ENCODE measurements around the gene OMP.

OMP gene

DNA sequence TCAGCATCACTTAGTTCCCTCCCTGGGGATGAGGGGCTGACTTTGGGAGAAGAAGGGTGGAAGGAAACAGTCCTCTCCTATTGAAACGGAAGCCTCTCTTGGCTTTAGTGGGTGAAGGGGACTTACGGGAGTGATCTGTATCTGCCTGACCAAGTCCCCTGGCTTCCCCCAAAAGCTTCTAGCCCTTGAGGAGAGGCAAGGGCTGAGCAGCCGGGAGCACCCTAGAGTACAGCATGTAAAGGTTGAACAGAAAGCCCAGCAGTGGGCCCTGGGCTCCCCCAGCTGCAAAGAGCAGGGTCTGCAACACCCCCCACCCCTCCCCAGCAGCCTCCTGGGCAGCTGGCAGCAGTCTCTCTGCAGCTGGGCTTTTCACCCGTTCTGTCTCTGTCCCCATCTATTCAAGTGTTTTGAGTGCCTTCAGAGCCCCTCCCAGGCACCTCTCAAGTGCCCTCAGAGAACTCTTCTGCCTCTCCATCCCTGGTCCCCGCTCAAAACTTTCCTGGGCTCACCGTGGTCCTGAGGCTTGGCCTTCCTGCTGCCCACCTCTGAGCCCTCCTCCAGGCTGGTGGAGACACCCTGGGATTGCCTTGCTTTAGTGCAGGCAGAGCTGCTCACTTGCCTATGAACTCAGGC, 33.2 kb upstream of the OMP start:
- no peak for DNase-seq

DNA sequence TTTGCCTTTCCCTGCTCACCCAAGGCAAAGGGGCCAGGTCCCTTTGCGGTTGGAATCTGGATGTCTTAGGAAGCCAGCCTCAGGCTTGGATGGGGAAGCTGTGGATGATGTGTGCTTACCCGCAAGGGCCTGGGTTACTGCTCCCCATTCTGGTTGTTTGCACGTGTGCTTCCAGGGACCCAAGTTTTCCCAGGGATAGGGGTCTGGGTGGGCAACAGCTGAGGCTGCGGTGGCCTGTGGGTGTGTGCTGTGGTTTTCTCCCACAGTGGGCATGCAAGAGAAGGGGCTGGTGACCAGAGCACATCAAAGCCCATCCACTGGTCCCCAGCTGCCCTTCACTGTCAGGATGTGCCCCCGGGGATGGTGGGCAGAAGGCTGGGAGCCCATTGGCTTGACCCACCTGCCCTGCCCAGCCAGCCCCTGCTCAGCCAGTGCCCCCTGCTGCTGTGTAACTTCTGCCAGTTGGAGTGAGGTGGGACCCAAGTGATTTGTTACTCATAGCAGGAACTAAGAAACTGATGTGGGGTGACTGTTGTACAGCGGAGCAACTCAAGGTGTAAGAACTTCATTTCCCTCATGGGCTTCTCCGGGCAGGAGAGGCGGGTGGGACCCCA, 32.6 kb upstream of the OMP start:
- DNase-seq = no peak

DNA sequence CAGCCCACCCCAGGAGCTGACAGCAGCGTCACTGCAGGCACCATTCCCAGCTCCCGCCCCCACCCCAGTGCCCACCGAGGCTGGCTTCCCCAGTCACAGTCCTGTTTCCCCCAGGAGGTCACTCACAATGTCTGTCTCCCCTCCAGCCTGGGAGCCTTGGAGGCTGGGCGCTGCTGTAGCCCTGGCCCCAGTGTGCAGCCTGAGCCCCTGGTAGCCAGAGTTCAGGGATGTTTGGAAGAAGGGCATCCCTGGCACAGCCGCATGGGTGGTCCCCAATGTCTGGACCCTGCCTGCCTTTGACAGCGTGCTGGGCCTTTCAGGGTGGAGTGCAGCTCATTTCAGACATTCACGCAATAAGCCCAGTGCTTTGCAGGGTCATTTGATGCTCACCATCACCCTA, 31.6 kb upstream of the OMP start:
- no peak for DNase-seq

DNA sequence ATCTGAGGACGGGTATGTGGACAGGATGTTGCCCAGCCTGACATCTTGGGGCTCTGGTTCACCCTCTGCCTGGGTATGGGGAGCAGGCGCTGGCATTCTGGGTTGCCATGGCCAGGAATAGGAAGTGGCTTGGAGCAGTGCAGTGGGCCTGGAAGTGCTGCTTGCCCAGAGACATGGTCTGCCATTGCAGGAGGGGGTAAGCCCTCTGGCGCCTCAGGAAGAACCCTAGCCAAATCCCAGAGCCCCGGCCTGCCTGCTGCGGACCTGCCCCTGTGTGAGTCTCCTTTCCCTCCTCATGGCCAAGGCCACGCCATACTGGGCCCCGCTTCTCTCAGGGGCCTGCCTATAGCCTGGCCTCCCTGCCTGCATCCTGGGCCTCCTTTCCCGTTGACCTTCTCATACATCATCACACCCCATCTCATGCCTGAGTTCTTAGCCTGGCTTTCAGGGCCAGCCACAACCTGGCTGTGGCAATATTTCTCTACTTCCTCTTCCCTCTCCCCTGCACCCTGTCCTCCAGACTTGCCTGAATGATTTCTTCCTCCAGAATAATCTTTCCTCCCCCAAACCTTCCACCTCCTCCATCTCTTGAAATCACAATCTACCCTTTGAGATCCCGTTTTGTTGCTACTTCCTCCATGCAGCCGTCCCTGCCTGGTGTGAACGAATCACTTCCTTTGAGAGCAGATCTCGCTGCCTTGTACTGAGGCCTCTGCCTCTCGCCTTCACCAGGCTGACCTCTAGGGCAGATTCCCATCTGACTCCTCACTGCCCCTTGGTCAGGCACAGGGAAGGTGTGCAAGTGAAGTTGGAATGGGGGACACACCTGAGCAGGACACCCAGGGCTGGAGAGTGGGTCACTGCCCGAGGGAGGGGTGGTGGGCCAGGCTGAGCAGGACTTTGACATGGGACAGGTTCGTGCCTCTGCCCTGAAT, 30.7 kb upstream of the OMP start:
- no peak for DNase-seq

DNA sequence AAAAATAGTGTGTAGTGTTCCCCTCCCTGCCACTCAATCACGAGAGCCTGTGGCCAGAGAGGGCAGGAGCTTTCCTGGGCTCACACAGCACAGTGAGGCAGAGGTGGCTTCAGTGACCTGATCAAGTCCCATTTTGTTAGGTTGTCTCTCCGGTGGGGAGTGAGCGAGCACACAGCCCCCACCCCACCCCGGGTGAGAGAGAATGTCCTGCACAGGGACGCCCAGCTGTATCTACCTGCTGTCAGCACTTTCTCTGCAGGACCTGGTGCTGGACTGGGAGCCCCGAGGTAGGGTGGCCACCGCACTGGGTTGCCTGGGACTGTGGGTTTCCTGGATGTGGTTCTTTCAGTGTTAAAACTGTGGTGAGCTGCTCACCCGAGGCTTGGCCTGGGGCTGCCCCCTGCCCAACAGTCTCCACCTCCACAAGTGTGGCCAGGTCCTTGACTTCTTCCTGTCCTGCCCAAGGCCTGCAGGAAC, 29.8 kb upstream of the OMP start:
- DNase-seq = no peak

DNA sequence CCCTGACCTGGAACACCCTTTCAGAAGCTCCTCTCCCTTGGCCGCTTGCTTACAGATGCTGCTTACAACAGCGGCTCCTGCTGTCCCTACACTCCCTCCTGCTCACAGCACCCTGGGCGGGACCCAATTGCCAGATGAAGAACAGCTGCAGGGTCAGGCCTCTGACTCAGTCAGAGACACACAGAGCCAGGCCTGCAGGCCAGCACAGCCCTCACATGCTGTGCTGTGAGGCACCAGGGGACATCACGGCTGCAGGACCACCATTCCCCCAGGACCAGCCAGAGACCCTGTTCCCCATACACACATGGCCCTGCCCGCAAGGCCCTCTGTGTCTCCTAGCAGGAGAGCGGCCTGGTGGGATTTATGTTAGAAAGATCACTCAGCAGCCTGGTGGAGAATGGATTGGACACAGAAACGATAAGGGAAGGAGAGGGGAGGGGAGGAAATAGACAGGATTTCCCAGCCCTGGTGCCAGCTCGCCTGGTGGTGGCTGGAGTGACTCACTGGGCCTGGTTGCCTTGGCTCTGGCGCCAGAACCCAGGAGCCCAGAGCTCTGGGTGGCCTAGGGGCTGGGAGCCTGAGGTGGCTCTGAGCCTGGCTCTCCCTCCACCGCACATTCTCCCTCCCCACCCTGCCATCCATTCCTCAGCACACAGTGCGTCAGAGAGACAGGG, 29.2 kb upstream of the OMP start:
- DNase-seq = no peak

DNA sequence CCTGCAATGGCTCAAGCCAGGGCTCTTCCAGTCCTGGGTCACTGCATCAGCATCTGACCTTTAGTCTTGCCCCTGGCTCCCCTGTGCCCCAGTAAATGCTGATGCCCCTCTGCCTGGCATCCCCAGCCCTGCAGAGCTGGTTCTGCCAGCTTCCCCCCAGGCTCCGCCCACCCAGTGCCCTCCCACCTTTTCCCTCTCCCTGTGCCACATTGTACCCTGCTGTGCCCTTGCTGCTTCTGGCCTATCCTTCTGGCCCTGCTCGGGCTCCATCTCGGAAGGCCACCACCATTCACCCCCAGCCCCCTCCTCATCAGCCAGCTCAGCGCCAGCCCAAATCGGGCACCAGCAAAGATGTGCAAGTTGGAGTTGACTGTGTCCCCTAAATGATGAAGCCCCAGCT, 28.4 kb upstream of the OMP start:
- no peak for DNase-seq

DNA sequence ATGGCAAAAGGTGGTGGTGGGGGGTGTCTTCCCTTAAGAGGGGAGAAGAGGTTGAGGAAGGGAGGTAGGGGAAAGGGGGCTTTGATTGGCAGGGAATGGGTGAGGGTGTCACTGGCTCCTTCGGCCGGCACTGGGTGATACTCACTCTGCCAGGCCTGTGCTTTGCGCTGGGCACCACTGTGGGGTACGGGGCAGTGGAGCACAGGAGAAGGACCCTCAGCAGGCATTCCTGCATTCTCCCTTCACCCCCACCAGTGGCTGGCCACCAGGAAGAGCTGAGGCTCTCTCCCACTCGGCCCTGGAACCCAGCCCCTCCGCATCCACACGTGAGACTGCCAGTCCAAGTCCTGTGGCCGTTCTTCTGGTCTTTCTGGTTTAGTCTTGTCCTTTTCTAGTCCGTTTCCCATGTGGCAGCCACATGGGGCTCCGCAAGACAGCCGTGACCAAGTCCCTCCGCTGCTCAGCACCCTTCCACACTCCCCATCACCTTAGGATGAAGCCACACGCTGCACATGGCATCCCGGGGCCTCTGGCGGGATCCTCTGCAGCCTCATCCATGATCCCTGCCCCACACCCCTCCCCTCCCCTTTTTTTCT, 27.9 kb upstream of the OMP start:
- DNase-seq = no peak

DNA sequence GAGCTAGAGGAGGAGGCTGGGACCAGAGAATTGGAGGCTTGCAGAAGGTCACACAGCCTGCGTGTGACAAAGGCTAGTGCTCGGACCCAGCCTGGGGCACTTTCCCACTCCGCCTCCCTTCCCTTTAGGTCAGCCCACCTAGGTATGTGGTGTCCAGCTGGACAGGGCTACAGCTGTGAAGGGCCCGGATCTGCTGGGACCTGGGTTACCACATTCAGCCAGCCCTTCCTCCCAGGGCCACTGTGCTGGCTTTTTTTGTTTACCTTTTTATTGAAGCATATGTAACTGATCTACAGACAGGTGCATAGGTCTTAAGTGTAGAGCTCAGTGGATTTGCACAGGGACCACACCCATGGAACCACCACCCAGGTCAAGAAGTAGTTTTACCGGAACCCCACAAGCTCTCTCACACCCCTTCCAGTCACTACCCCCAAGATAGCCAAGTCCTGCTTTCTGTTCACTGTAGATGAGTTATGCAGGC, 27.2 kb upstream of the OMP start:
- DNase-seq = no peak

DNA sequence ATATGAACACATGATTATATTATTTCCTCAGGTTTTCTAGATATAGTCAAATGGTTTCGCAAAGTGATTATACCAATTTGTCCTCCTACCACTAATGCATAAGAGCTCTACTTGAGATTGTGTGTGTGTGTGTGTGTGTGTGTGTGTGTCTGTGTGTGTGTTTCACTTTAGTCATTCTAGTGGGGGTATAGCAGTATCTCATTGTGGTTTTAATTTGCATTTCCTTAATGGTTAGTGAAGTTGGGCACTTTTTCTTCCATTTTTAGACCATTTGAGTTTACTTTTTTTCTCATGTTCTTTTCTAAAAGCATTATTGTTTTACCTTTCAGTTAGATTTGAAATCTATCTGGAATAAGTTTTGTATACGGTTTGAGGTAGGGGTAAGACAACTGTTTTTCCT, 23.0 kb upstream of the OMP start:
- no peak for DNase-seq

DNA sequence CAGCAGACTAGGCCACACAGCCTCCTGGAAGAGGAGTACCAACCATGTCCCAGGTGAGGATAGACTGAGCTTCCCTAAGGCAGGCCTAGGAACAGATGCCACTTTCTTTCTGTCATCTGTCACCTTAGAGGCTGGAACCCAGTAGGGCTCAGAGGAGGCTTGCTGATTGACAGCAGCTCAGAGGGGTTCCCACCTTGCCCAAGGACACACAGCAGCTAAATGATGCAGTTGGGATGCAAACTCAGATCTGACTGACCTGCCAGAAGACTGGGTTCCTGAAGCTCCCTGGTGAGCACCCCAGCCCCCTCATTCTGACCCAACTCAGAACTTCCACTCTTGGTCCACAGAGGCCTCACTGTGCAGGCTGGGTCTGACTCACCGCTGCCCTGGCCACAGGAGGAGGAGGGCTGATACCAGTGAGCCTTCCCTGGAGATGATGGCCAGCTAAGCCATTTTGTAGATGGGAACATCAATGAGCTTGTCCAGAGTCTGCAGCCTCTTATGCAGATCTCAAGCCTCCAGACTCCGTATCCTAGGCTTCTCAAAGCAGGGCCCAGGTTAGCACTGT, 21.9 kb upstream of the OMP start:
- DNase-seq = no peak

DNA sequence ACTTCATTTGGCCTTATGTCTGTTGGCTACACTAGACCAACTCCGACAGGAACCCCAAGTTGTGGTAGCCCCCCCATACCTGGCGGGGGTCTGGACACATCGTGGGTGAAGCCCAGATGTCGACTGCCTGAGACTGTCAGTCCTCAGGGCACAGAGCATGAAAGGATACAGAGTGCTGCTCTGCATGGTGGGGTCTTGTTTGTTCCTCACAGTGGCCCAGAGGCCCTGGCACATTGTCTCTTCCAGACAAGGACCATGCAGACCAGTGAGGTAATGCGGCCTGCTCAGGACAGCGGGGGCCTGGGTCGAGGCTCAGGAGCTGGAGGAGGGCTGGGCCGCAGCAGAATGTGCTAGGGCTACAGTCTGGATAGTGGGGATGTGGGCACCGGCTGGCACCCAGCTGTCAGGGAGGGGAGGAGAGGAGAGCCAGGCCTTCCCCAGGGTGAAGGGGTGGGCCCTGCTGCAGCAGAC, 21.2 kb upstream of the OMP start:
- DNase-seq = no peak

DNA sequence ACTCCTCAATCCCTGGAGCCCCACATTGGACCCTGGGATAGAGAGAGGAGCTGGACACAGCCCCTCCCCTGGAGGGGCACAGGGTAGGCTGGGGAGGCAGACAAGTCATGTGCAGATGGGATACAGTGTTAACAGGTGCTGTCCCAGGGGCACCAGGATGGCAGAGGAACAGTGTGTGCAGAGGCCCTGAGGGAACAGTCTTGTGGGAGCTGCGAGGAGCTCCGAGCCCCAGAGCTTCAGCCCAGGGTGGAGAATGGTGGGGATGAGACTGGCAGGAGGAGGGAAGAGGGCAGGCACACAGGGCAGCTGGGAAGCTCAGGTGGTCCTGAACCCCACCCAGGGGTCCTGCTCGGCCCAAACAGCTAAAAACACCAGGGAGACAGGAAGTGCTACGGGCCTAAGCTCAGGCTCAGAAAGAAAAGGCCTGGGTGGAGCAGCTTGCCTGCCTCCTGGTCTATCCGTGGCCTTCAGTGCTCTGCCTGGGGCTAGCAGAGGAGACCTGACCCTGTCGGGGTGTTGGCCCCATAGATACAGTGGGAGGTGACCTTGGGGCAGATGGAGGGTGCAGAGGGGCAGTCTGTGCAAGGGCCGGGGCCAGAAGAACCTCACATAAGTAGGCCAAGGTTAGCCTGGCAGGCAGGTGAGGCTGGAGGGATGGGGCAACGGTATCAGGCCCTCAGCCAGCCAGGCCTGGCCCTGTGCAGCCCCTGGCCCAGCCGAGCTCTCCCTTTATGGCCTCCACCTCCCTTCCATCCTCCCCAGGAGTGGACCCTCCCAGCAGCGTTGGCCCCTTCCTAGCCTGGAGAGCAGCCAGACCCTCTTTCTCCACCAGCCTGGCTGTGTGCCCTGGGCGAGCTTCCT, 20.4 kb upstream of the OMP start:
- DNase-seq = no peak

DNA sequence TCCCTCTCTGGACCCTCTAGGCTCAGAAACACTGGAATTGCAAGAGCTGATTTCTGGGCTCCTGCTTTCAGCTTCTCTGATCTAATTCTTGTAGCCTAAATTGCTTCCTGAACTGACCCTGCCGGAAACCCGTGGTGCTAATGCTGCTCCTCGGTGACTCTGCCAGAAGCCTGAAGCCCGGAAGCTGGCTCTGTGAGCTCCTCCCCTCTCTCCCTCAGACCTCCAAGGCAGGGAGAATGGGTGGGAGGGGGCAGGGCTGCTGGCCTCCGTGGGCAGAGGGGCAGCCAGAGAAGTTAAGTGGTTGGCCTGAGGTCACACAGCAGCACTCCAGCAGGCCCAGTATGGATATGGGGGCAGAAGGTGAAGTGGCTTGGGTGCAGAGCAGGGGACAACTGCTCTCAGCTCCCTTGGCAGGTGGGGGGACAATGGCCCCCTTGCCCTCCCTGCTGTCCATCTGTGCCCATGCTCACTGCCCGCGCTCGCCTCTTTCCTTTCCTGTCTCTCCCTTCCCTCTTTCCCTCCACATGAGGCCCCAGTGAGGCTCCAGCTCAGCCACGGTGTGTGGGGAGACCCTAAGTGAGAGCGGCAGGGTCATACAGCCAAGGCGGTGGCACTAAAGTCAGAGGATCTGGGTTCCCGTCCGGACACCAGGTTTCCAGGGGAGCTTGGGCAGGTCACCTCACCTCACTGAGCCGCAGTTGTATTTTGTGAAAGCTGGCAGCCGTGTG, 19.6 kb upstream of the OMP start:
- DNase-seq = no peak

DNA sequence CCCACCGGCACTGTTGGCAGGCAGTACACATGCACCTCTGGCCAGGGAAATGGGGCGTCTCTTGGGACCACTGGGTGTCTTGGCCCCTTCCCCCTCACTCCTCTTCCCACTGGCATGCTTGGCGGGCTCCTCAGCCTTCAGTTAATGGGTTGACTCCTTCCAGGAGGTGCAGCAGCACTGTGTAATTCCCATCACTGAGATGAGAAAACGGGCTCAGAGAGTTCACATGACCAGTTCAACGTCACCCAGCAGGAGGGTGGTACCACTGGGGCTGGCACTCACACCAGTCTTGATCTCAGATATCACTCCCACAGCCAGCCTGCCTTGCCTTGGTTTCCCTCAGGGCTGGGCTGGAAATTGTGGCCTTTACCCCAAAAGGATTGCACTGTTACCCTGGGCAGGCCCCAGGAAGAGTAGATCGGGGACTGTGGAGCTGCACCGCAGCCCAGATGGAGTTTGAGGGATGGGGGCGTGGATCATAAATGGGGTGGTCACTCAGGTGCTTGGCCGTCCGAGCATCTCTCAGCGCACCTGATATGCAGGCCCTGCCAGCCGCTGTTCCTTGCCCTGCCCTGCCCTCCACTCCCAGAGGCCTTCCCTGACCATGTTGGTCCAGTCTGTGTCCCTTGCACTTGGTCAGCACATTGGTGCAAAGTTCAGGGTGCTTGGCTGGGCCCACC, 18.9 kb upstream of the OMP start:
- no peak for DNase-seq

DNA sequence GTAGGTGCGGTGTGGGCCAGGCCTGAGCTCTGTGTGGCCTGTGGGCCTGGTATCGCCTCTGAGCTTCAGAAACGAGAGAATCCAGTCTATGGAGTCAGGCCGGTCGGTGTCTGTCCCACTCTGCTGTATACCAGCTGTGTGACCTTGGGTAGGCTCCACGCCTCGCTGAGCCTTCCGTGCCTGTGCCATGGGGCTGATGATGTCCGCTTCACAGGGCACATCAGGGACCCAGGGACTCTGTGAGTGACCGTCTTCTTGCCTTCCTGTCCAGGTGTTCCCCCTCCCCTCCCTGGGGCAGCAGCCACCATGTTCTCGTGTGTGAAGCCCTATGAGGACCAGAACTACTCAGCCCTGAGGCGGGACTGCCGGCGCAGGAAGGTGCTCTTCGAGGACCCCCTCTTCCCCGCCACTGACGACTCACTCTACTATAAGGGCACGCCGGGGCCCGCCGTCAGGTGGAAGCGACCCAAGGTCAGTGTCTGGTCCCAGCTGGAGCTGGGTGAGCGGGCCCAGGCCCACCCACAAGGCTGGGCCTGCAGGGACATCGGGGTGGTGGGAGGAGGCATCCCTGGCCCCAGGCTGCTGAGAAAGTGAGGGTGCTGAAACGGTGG, 18.0 kb upstream of the OMP start:
- no peak for DNase-seq

DNA sequence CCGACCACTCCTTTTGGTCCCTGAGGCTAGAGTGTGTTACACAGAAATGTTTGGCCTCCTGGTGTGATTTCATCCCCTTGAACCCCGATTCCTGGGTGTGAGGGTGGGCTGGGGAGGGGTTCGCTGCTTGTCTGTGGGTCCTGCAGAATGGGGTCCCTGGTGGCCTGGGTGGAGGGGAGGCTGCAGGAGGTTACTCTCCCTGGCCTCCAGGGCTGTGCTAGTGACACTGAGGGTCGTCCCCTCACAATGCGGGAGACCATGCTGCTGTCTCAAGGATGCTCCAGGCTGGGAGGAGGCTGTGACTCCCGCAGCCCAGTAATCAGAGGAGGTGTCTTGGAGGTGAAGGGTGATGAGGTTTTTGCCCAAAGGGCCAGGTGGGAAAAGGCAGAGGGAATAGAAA, 17.0 kb upstream of the OMP start:
- DNase-seq = no peak

DNA sequence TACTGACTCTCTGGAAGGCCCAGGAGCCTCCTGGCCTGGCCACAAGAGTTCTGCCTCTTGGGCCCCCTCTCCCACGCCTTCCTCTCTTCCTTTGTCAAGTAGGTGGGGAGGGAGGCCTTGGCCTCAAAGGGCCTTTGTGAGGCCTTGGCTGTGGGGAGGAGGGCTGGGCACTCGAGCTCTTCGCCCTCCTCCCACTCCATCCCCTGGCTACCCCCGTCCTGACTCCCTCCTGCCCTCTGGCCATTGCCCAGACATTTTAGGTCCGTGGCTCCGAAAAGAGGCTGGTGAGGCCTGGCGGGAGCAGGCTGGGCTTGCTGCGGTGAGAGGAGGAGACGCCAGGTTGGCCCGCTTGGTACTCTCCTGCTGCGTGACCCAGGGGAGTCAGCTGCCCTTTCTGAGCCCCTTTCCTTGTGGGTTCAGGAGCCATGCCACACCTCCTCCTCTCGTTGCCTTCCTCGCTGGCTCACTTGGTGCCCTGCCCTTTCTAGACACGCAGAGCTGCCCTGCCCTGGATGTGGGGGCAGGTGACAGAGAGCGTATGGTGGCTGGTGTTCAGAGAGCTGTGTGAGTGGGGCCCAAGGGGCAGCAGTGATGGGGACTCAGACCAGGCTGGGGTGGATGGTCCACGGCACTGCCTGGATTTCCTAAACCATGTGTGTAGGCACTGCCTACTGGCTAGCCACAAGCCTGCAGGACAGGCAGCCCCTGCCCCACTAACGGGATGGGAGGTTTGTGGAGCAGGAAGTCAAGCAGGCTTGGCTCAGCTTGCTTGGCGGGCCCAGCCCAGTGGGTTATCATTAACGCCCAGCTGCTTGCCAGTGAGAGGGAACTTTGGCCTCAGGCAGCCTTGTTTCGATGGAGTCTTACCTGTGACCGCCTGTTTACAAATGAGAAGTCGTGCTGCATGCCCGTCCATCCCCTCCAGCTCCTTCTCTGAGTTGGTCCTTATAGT, 15.8 kb upstream of the OMP start:
- DNase-seq = no peak

Data from cerebellar nuclear complex (tissue), 1 donor.